ENCODE measurements around the gene IFNA5. TPM values are rescaled to one million over a fixed set of nuclear protein-coding genes. Genes with fewer than 3 reads are reported as not detected.

The IFNA5 gene
- total and polyA plus RNA-seq, 2 of the 4 experiments (the other 2 are of a cell fraction): not detected

DNA sequence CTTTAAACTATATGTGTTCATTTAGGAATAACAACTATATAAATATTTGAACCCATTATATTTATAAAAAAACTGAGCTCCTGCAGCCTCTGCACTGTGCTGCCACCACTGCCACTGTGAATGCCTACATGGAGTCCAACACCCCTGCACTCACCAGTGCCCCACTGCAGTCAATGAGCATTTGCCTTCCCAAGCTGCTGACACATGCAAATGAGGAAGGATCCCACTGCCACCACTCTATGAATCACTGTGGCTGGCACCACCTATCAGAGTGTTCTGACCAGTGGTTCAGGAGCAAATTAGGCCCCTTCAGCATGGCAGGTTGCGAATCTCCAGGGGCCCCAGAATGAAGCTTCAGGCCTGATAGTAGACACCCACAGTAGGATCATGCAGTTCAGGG, 9.1 kb downstream of the IFNA5 start:
- no peak overlapping the region for H2AK9ac ChIP-seq (replicated peaks; ENCODE audit: low read depth, low read length, poor library complexity)
- H3K14ac ChIP-seq (replicated peaks; ENCODE audit: low read depth, low read length): no peak overlapping the region
- TF ChIP-seq, protein P1, sequence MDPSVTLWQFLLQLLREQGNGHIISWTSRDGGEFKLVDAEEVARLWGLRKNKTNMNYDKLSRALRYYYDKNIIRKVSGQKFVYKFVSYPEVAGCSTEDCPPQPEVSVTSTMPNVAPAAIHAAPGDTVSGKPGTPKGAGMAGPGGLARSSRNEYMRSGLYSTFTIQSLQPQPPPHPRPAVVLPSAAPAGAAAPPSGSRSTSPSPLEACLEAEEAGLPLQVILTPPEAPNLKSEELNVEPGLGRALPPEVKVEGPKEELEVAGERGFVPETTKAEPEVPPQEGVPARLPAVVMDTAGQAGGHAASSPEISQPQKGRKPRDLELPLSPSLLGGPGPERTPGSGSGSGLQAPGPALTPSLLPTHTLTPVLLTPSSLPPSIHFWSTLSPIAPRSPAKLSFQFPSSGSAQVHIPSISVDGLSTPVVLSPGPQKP (IDR thresholded peaks at IDR 0.05; ENCODE audit: borderline replicate concordance, low read depth, low read length): no peak
- TF ChIP-seq NFE2L2 (IDR thresholded peaks at IDR 0.05; ENCODE audit: low read depth, low read length): no peak
- no peak for TF ChIP-seq CHD1 (IDR thresholded peaks at IDR 0.05; ENCODE audit: low read depth, low read length)
- no peak for TF ChIP-seq CTCF (conservative IDR thresholded peaks at IDR 0.05; ENCODE audit: low read depth, low read length)
- no peak for TF ChIP-seq RCOR1 (IDR thresholded peaks at IDR 0.05; ENCODE audit: insufficient replicate concordance, low read length)
- no peak overlapping the region for H2AFZ ChIP-seq (replicated peaks; ENCODE audit: low read length, poor library complexity)
- no peak overlapping the region for H2BK5ac ChIP-seq (ENCODE audit: low read depth, low read length, poor library complexity, severe bottlenecking)
- ChIA-PET CTCF (no interaction called here), POLR2A (ENCODE audit: unreplicated experiment) (interaction anchor here (0.5 kb wide), 1 partner anchor 1228 kb away, joined by 3 read pairs; no protein-coding TSS in a partner anchor)
- H2BK15ac ChIP-seq (ENCODE audit: low read depth, low read length): no peak overlapping the region
- H3K4me2 ChIP-seq (ENCODE audit: low read depth, low read length): no peak overlapping the region
- H2BK120ac ChIP-seq (ENCODE audit: low read depth, low read length): no peak overlapping the region
- 20% methylated on average over 1 of the region's 1 CpG; no CpG with 5 or more reads in 1 of the 2 experiments for WGBS, 2 experiments (ENCODE audit: extremely low coverage in 2 of 2, insufficient read length in 1 of 2)
- in situ Hi-C loops (cut with MboI; ENCODE audit: low sequenced_read_pairs) (no loop called here), dilution Hi-C loops (cut with HindIII; ENCODE audit: low sequenced_read_pairs, unreplicated experiment) (no loop called here), intact Hi-C loops (cut with micrococcal nuclease) (no loop called here)
- ATAC-seq (ENCODE audit: low read depth) (no peak), DNase-seq (no peak)
- H2AK5ac ChIP-seq (ENCODE audit: low read depth, low read length): no peak overlapping the region
- H3K9ac ChIP-seq (ENCODE audit: low read depth, low read length): no peak overlapping the region
- no peaks in the 10 kb centered on the region for H3K79me1 ChIP-seq (ENCODE audit: low read depth in 1 of 2, low read length in 2 of 2)
- no peak overlapping the region for H2BK20ac ChIP-seq (ENCODE audit: low read depth, low read length)
- peaks cover 3% of the 10 kb centered on the region; the same call in 1 of the 2 replicates for H3K27me3 ChIP-seq (ENCODE audit: control insufficient read depth, insufficient read depth, low read length)
- BruUV-seq (replicated peaks): no TSS peak
- no peaks in the 10 kb centered on the region for H3K4me1 ChIP-seq (ENCODE audit: control insufficient read depth, insufficient read depth, low read length)
- H4K20me1 ChIP-seq (ENCODE audit: insufficient read depth, low read length): no peaks in the 10 kb centered on the region
- no peak overlapping the region for H4K8ac ChIP-seq (ENCODE audit: low read depth in 2 of 2, low read length in 2 of 2)
- H3K36me3 ChIP-seq (ENCODE audit: control insufficient read depth, insufficient read depth, low read length): no peaks in the 10 kb centered on the region
- no peak overlapping the region for H3K56ac ChIP-seq (ENCODE audit: extremely low read depth, insufficient read depth, low read length)
- H3K9me1 ChIP-seq (ENCODE audit: insufficient read depth, low read length): no peaks in the 10 kb centered on the region
- no peak overlapping the region for H3K4me3 ChIP-seq (ENCODE audit: insufficient read depth, low read depth, low read length)
- no peak overlapping the region for H3K18ac ChIP-seq (ENCODE audit: low read depth, low read length)
- no peaks in the 10 kb centered on the region for H3K9me3 ChIP-seq (ENCODE audit: control insufficient read depth, insufficient read depth, low read length)
- H3K27ac ChIP-seq (ENCODE audit: insufficient read depth, low read length): no peak overlapping the region
- no peak overlapping the region for H4K91ac ChIP-seq (ENCODE audit: insufficient read depth, low read depth, low read length)
- H3K4ac ChIP-seq (ENCODE audit: low read depth, low read length): no peak overlapping the region
- H3K23ac ChIP-seq (ENCODE audit: low read depth, low read length): no peak overlapping the region
- H4K5ac ChIP-seq (ENCODE audit: low read depth, low read length): no peak overlapping the region

Measured in IMR-90 (cell line).